ENCODE results near the gene KCNA10. TPM values are rescaled to one million over a fixed set of nuclear protein-coding genes. Genes with fewer than 3 reads are reported as not detected.

The KCNA10 gene
- total and polyA plus RNA-seq, 2 donors (not counting 3 experiments of a cell fraction or from before 2014, with no cell fraction given): not detected

- H2AFZ ChIP-seq (ENCODE audit: low read depth, low read length): no peak overlapping the region
- H3K9me1 ChIP-seq (replicated peaks; ENCODE audit: control insufficient read depth, extremely low read depth, insufficient read depth, low read length): no peaks in the 10 kb centered on the region
- no TSS peak for BruUV-seq (replicated peaks)
- FAIRE-seq: no peak
- H3K4me1 ChIP-seq (ENCODE audit: control insufficient read depth, extremely low read depth, insufficient read depth, low read length): no peaks in the 10 kb centered on the region
- dilution Hi-C loops (cut with MboI; ENCODE audit: extremely low pct_ligation_motif_present, low sequenced_read_pairs) (no loop called here), intact Hi-C loops (cut with micrococcal nuclease) (no loop called here)
- ChIA-PET CTCF (interaction anchor here (2.5 kb wide), 1 partner anchor 10 kb away, joined by 12 read pairs; no protein-coding TSS in a partner anchor), POLR2A (no interaction called here)
- H3K36me3 ChIP-seq (ENCODE audit: control insufficient read depth in 2 of 2, extremely low read depth in 1 of 2, insufficient read depth in 2 of 2, low read length in 2 of 2): no peaks in the 10 kb centered on the region
- TF ChIP-seq FOS (IDR thresholded peaks at IDR 0.05; ENCODE audit: borderline replicate concordance, insufficient read depth, low read length): no peak
- no peak for TF ChIP-seq JUN (IDR thresholded peaks at IDR 0.05; ENCODE audit: borderline replicate concordance, insufficient read depth, insufficient read length, low read depth)
- no peak for TF ChIP-seq EZH2 (IDR thresholded peaks at IDR 0.05; ENCODE audit: borderline replicate concordance, low read depth, low read length, severe bottlenecking)
- TF ChIP-seq GATA2 (IDR thresholded peaks at IDR 0.05; ENCODE audit: insufficient read depth, insufficient read length, low read depth, low read length): no peak
- no peak for TF ChIP-seq CTCF (IDR thresholded peaks at IDR 0.05; ENCODE audit: extremely low read depth in 1 of 2, insufficient read depth in 1 of 2, low read depth in 1 of 2, low read length in 2 of 2)
- no peak for TF ChIP-seq MAX (IDR thresholded peaks at IDR 0.05; ENCODE audit: insufficient read depth, insufficient read length)
- no peak overlapping the region for H3K27ac ChIP-seq (ENCODE audit: insufficient read depth, low read depth, low read length)
- no peak overlapping the region for H3K4me2 ChIP-seq (ENCODE audit: insufficient read depth, low read length)
- H4K20me1 ChIP-seq (replicated peaks; ENCODE audit: control insufficient read depth, extremely low read depth, insufficient read depth, low read length): no peaks in the 10 kb centered on the region
- no peaks in the 10 kb centered on the region for H3K9me3 ChIP-seq (replicated peaks; ENCODE audit: control insufficient read depth, insufficient read depth, low read length)
- no peaks in the 10 kb centered on the region for H3K79me2 ChIP-seq (ENCODE audit: control insufficient read depth, insufficient read depth, low read length)
- H3K4me3 ChIP-seq (replicated peaks in 1 of 3; ENCODE audit: insufficient read depth in 1 of 3, low read depth in 1 of 3, low read length in 3 of 3): no peak overlapping the region
- peaks cover 2 to 3% of the 10 kb centered on the region in 2 experiments for H3K27me3 ChIP-seq (ENCODE audit: control insufficient read depth in 2 of 2, insufficient read depth in 2 of 2, low read length in 2 of 2)
- no peak for DNase-seq (ENCODE audit: low read depth, low spot score)
- no peak overlapping the region for H3K9ac ChIP-seq (replicated peaks; ENCODE audit: extremely low read depth, insufficient read depth, low read length)
Measured at GRCh38 chr1:110505596-110505995, 13.4 kb downstream of the KCNA10 start.
